Testis (tissue), 2 donors: ENCODE data around the gene ARL6IP1.

Experiments
- CTCF ChIP-seq, 3 experiments: fragments of 450-650 bp in 2 of 3; fragments of 200-600 bp in 1 of 3; sonication (generic) in 1 of 3; IDR thresholded peaks; one replicate each; pipeline ENCODE4 v1.5.1; 2016 to 2019; ENCODE audit warnings: antibody characterized with exemption in 3 of 3, mild to moderate bottlenecking in 2 of 3, moderate library complexity in 1 of 3
- POLR2A ChIP-seq: fragments of 450-650 bp; IDR thresholded peaks from one replicate; pipeline ENCODE4 v1.6.1; 2017; ENCODE audit warnings: antibody characterized with exemption, mild to moderate bottlenecking, moderate library complexity

DNA sequence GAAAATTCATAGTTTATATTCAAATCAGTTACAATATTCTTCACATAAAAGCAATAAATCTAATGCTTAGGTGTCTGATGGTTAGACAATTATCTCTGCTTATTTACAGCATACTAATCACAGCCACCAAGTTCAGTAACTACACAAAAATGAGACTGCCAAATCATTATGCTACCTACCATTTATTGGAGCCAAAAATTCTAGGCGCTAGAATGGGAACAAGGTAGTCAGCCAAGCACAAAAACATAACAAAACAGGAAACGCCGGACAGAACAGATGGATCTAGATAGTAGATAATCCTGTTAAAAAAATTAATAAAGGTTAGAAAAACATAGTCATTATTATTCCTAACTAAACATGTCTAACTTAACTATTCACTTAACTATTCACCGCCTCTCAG is 3.6 kb downstream of the ARL6IP1 start:
- TF ChIP-seq CTCF (IDR thresholded peaks at IDR 0.05) (no peak), POLR2A (no peak)
